Endodermal cell (in vitro differentiated cells): ENCODE results near the gene ARMC6. TPM values are rescaled to one million over a fixed set of nuclear protein-coding genes. Genes with fewer than 3 reads are reported as not detected.

ENCODE experiments used
- DNase-seq: peaks from one replicate; pipeline ENCODE4 v3.0.0-alpha.2; 2017
- H3K27ac ChIP-seq: 2 replicates; pipeline ENCODE4 v1.5.1; 2013; ENCODE audit warnings: mild to moderate bottlenecking, low read depth, low read length, moderate library complexity
- H3K27me3 ChIP-seq: 2 replicates; pipeline ENCODE4 v1.6.1; 2013; ENCODE audit warnings: mild to moderate bottlenecking, low read length, moderate library complexity; ENCODE audit not compliant: insufficient read depth, control insufficient read depth, poor library complexity, severe bottlenecking
- H3K36me3 ChIP-seq: 2 replicates; pipeline ENCODE4 v1.7.0; 2013; ENCODE audit warnings: mild to moderate bottlenecking, low read length, moderate library complexity; ENCODE audit not compliant: control insufficient read depth, insufficient read depth
- H3K4me1 ChIP-seq: one replicate; pipeline ENCODE4 v1.7.0; 2013; ENCODE audit warnings: low read length; ENCODE audit not compliant: control insufficient read depth, insufficient read depth
- H3K4me3 ChIP-seq: 2 replicates; pipeline ENCODE4 v1.5.1; 2013; ENCODE audit warnings: mild to moderate bottlenecking, low read length, moderate library complexity
- H3K9ac ChIP-seq: 2 replicates; pipeline ENCODE4 v1.6.1; 2013; ENCODE audit warnings: mild to moderate bottlenecking, low read length, moderate library complexity; ENCODE audit not compliant: poor library complexity, severe bottlenecking; ENCODE audit errors: extremely low read depth
- H3K9me3 ChIP-seq: 2 replicates; pipeline ENCODE4 v1.6.1; 2013; ENCODE audit warnings: mild to moderate bottlenecking, low read length, moderate library complexity; ENCODE audit not compliant: control insufficient read depth
- H3K27ac Mint-ChIP-seq: 2 replicates; pipeline ENCODE4 v1.8.0; 2020; ENCODE audit warnings: mixed read lengths
- H3K27me3 Mint-ChIP-seq: 2 replicates; pipeline ENCODE4 v1.8.0; 2021; ENCODE audit warnings: mild to moderate bottlenecking, mixed read lengths; ENCODE audit not compliant: insufficient read depth
- H3K36me3 Mint-ChIP-seq: 2 replicates; pipeline ENCODE4 v1.8.0; 2020; ENCODE audit warnings: low read depth, mixed read lengths
- H3K4me1 Mint-ChIP-seq: 2 replicates; pipeline ENCODE4 v1.8.0; 2020; ENCODE audit warnings: mixed read lengths
- H3K4me3 Mint-ChIP-seq: 2 replicates; pipeline ENCODE4 v1.8.0; 2020; ENCODE audit warnings: mild to moderate bottlenecking, moderate library complexity, mixed read lengths
- H3K9me3 Mint-ChIP-seq: 2 replicates; pipeline ENCODE4 v1.8.0; 2020; ENCODE audit warnings: mild to moderate bottlenecking, mixed read lengths
- WGBS, 2 experiments: methylation state at CpG; one replicate each; pipeline versions ENCODE4 v1.1.5 to v1.1.7; 2013; ENCODE audit warnings: missing lambda C conversion rate in 2 of 2, mixed read lengths in 1 of 2; ENCODE audit not compliant: insufficient coverage in 1 of 2, insufficient read length in 1 of 2; 5-methylcytosine and 5-hydroxymethylcytosine counted together
- total RNA-seq, 2 donors: library from RNA; stranded (reverse); fragmentation: NEBNext Ultra II Directional in 1 of 2; extraction: Animal tissue kit (Norgen Biotek cat#: 25700) in 1 of 2; gene quantifications; 2 replicates in 1 of 2; 3 replicates in 1 of 2; pipeline ENCODE4 v1.2.1, GENCODE V29; 2021
- TF ChIP-seq, protein P1 (sequence below): fragments of 200-600 bp; sonication (generic); conservative IDR thresholded peaks from 2 replicates; pipeline ENCODE4 v1.5.0; 2021; ENCODE audit warnings: antibody characterized with exemption, mild to moderate bottlenecking

The ARMC6 gene
- total RNA-seq, 2 donors from 2014 or later: 26.1 to 37.8 TPM

DNA sequence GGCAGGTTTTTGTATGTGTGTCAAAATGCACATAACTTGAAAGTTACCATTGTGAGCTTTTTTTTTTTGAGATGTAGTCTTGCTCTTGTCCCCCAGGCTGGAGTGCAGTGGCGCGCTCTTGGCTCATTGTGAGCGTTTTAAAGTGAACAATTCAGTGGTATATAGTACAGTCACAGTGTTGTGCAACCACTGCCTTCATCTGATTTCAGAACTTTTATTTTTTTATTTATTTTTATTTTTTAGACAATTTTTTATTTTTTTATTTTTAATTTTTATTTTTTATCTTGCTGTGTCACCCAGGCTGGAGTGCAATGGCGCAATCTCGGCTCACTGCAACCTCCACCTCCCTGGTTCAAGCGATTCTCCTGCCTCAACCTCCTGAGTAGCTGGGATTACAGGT is 45.4 kb downstream of the ARMC6 start:
- TF ChIP-seq, protein P1, sequence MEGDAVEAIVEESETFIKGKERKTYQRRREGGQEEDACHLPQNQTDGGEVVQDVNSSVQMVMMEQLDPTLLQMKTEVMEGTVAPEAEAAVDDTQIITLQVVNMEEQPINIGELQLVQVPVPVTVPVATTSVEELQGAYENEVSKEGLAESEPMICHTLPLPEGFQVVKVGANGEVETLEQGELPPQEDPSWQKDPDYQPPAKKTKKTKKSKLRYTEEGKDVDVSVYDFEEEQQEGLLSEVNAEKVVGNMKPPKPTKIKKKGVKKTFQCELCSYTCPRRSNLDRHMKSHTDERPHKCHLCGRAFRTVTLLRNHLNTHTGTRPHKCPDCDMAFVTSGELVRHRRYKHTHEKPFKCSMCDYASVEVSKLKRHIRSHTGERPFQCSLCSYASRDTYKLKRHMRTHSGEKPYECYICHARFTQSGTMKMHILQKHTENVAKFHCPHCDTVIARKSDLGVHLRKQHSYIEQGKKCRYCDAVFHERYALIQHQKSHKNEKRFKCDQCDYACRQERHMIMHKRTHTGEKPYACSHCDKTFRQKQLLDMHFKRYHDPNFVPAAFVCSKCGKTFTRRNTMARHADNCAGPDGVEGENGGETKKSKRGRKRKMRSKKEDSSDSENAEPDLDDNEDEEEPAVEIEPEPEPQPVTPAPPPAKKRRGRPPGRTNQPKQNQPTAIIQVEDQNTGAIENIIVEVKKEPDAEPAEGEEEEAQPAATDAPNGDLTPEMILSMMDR: no peak
- Histone ChIP-seq H3K9me3 (no peaks in the 10 kb centered on the region), H3K27me3 (no peaks in the 10 kb centered on the region), H3K36me3 (no peaks in the 10 kb centered on the region), H3K4me1 (peaks cover 5% of the 10 kb centered on the region), H3K4me3 (no peak overlapping the region), H3K9ac (no peak overlapping the region), H3K27ac (no peak overlapping the region)
- Mint-ChIP-seq H3K9me3 (no peaks in the 10 kb centered on the region), H3K36me3 (peaks cover 4% of the 10 kb centered on the region), H3K27me3 (peaks cover 48% of the 10 kb centered on the region), H3K4me3 (no peak overlapping the region), H3K27ac (no peak overlapping the region), H3K4me1 (peaks cover 6% of the 10 kb centered on the region)
- whole genome bisulfite sequencing, 2 experiments: 80 to 98% methylated on average over 1 to 6 of the region's 6 CpGs
- no peak for DNase-seq

DNA sequence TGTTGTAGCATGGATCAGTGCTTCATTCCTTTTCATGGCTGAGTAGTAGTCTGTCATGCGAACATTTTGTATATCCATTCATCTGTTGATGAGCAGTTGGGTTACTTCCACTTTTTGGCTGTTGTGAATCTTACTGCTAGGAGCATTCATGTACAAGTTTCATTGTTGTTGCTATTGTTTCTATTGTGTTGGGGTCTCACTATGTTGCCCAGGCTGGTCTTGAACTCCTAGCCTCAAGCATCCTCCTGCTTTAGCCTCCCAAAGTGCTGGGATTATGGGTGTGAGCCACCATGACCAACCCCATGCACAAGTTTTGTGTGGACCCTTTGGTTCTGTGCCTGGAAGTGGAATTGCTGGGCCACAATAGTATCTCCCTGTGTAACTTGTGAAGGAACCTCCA is 46.2 kb downstream of the ARMC6 start:
- Mint-ChIP-seq H3K36me3 (peaks cover 4% of the 10 kb centered on the region), H3K4me3 (no peak overlapping the region), H3K9me3 (no peaks in the 10 kb centered on the region), H3K4me1 (no peaks in the 10 kb centered on the region), H3K27me3 (peaks cover 48% of the 10 kb centered on the region), H3K27ac (no peak overlapping the region)
- no peak for DNase-seq
- no peak overlapping the region for H3K9ac ChIP-seq
- TF ChIP-seq, protein P1: no peak
- no peak overlapping the region for H3K27ac ChIP-seq
- no peaks in the 10 kb centered on the region for H3K4me1 ChIP-seq
- no peaks in the 10 kb centered on the region for H3K9me3 ChIP-seq
- H3K4me3 ChIP-seq: no peak overlapping the region
- 100% methylated on average over 1 of the region's 1 CpG for WGBS, 2 experiments
- no peaks in the 10 kb centered on the region for H3K27me3 ChIP-seq
- no peaks in the 10 kb centered on the region for H3K36me3 ChIP-seq

DNA sequence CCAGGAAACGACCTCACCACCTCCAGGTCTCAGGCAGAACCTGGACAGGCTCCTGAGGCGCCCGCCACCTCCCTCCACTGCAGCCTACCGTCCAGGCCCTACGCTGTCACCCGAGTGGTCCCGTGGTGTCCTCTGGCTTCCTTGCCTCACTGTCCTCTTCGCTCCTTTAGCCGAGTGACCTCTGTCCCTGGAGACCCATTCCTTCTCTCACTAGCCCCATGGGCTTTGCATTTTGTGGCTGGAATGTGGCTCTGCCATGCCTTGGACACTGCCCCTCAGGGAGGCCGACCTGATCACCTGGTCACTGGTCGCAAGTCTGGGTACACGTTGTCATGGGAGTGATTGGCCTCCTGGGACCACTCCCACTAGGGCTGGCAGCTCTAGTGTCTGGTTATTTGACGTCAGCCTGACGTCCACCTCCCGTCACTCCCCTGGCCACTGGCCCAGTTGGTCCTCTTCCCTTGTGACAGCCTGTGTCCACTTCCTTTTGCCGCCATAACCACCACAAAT is 48.3 kb downstream of the ARMC6 start:
- no peak overlapping the region for H3K4me3 ChIP-seq
- H3K9ac ChIP-seq: no peak overlapping the region
- no peak overlapping the region for H3K27ac ChIP-seq
- WGBS, 2 experiments: 92 to 93% methylated on average over 14 to 16 of the region's 16 CpGs
- Mint-ChIP-seq H3K4me3 (no peak overlapping the region), H3K27me3 (peaks cover 36% of the 10 kb centered on the region), H3K27ac (no peak overlapping the region), H3K9me3 (no peaks in the 10 kb centered on the region), H3K4me1 (no peaks in the 10 kb centered on the region), H3K36me3 (peaks cover 4% of the 10 kb centered on the region)
- no peaks in the 10 kb centered on the region for H3K9me3 ChIP-seq
- TF ChIP-seq, protein P1: no peak
- no peaks in the 10 kb centered on the region for H3K27me3 ChIP-seq
- no peaks in the 10 kb centered on the region for H3K36me3 ChIP-seq
- H3K4me1 ChIP-seq: no peaks in the 10 kb centered on the region
- no peak for DNase-seq
